Measurements from ENCODE around the gene NTM. TPM values are rescaled to one million over a fixed set of nuclear protein-coding genes. Genes with fewer than 3 reads are reported as not detected.

The NTM gene
- total and polyA plus RNA-seq, 2 donors from 2014 or later, result 0.92 to 10.3 TPM

- TF ChIP-seq CTCF (IDR thresholded peaks at IDR 0.05; ENCODE audit: borderline replicate concordance, extremely low read depth, insufficient read depth), result no peak
- Histone ChIP-seq H3K9ac (ENCODE audit: low read length in 3 of 3) (no peak overlapping the region), H3K4me3 (ENCODE audit: low read length in 3 of 3) (no peak overlapping the region), H3K27ac (ENCODE audit: low read depth in 2 of 2, low read length in 2 of 2) (no peak overlapping the region), H3K4me1 (ENCODE audit: control insufficient read depth in 2 of 3, insufficient read depth in 2 of 3, low read depth in 1 of 3, low read length in 3 of 3) (no peaks in the 10 kb centered on the region), H3K27me3 (ENCODE audit: control insufficient read depth, insufficient read depth, low read length) (no peaks in the 10 kb centered on the region), H3K36me3 (ENCODE audit: control insufficient read depth in 2 of 3, insufficient read depth in 3 of 3, low read length in 3 of 3) (no peaks in the 10 kb centered on the region), H3K9me3 (ENCODE audit: control insufficient read depth in 2 of 3, insufficient read depth in 1 of 3, low read length in 3 of 3) (no peaks in the 10 kb centered on the region)
- no peak for FAIRE-seq
- intact Hi-C loops (cut with DNase I), result no loop called here
- peak in 1 of 5 donors; percentile 65 for DNase-seq
These were observed 470.6 kb downstream of the NTM start for GRCh38 chr11:131841028-131841427.

GRCh38 chr11:131841925-131842635, 471.7 kb downstream of the NTM start:
- Histone ChIP-seq H3K4me3 (ENCODE audit: low read length in 3 of 3) (no peak overlapping the region), H3K9me3 (ENCODE audit: control insufficient read depth in 2 of 3, insufficient read depth in 1 of 3, low read length in 3 of 3) (no peaks in the 10 kb centered on the region), H3K27me3 (ENCODE audit: control insufficient read depth, insufficient read depth, low read length) (no peaks in the 10 kb centered on the region), H3K4me1 (ENCODE audit: control insufficient read depth in 2 of 3, insufficient read depth in 2 of 3, low read depth in 1 of 3, low read length in 3 of 3) (no peaks in the 10 kb centered on the region), H3K36me3 (ENCODE audit: control insufficient read depth in 2 of 3, insufficient read depth in 3 of 3, low read length in 3 of 3) (no peaks in the 10 kb centered on the region), H3K9ac (ENCODE audit: low read length in 3 of 3) (no peak overlapping the region), H3K27ac (ENCODE audit: low read depth in 2 of 2, low read length in 2 of 2) (no peak overlapping the region)
- no peak for TF ChIP-seq CTCF (IDR thresholded peaks at IDR 0.05; ENCODE audit: borderline replicate concordance, extremely low read depth, insufficient read depth)
- FAIRE-seq (no peak), DNase-seq (no peak)
- intact Hi-C loops (cut with DNase I), result no loop called here

GRCh38 chr11:131845255-131845654, 474.8 kb downstream of the NTM start:
- no peak overlapping the region for H3K27ac ChIP-seq (ENCODE audit: low read depth in 2 of 2, low read length in 2 of 2)
- no peak for DNase-seq
- no peak overlapping the region for H3K9ac ChIP-seq (ENCODE audit: low read length in 3 of 3)
- intact Hi-C loops (cut with DNase I), result no loop called here
- H3K36me3 ChIP-seq (ENCODE audit: control insufficient read depth in 2 of 3, insufficient read depth in 3 of 3, low read length in 3 of 3), result no peaks in the 10 kb centered on the region
- no peak overlapping the region for H3K4me3 ChIP-seq (ENCODE audit: low read length in 3 of 3)
- H3K4me1 ChIP-seq (ENCODE audit: control insufficient read depth in 2 of 3, insufficient read depth in 2 of 3, low read depth in 1 of 3, low read length in 3 of 3), result no peaks in the 10 kb centered on the region
- H3K9me3 ChIP-seq (ENCODE audit: control insufficient read depth in 2 of 3, insufficient read depth in 1 of 3, low read length in 3 of 3), result no peaks in the 10 kb centered on the region
- no peak for TF ChIP-seq CTCF (IDR thresholded peaks at IDR 0.05; ENCODE audit: borderline replicate concordance, extremely low read depth, insufficient read depth)
- H3K27me3 ChIP-seq (ENCODE audit: control insufficient read depth, insufficient read depth, low read length), result no peaks in the 10 kb centered on the region
- no peak for FAIRE-seq

- intact Hi-C loops (cut with DNase I), result no loop called here
- FAIRE-seq, result no peak
- H3K4me1 ChIP-seq (ENCODE audit: control insufficient read depth in 2 of 3, insufficient read depth in 2 of 3, low read depth in 1 of 3, low read length in 3 of 3), result no peaks in the 10 kb centered on the region
These were observed 479.1 kb downstream of the NTM start for GRCh38 chr11:131849485-131849884.

More at GRCh38 chr11:131849485-131849884, 479.1 kb downstream of the NTM start:
- H3K9ac ChIP-seq (ENCODE audit: low read length in 3 of 3), result no peak overlapping the region
- H3K4me3 ChIP-seq (ENCODE audit: low read length in 3 of 3), result no peak overlapping the region
- no peaks in the 10 kb centered on the region for H3K36me3 ChIP-seq (ENCODE audit: control insufficient read depth in 2 of 3, insufficient read depth in 3 of 3, low read length in 3 of 3)
- H3K27ac ChIP-seq (ENCODE audit: low read depth in 2 of 2, low read length in 2 of 2), result no peak overlapping the region
- DNase-seq, result no peak
- H3K9me3 ChIP-seq (ENCODE audit: control insufficient read depth in 2 of 3, insufficient read depth in 1 of 3, low read length in 3 of 3), result no peaks in the 10 kb centered on the region
- no peak for TF ChIP-seq CTCF (IDR thresholded peaks at IDR 0.05; ENCODE audit: borderline replicate concordance, extremely low read depth, insufficient read depth)
- no peaks in the 10 kb centered on the region for H3K27me3 ChIP-seq (ENCODE audit: control insufficient read depth, insufficient read depth, low read length)
